Stomach (tissue), 9 donors: Measurements from ENCODE around the gene TRA2B. TPM values are rescaled to one million over a fixed set of nuclear protein-coding genes. Genes with fewer than 3 reads are reported as not detected.

Experiments used
- DNase-seq, 2 donors: peaks; one replicate each; pipeline versions ENCODE4 v3.0.0 to v3.0.0-alpha.2; 2013 to 2019
- H3K27ac ChIP-seq, 5 donors: fragments of 200-600 bp in 4 of 5; sonication (generic) in 4 of 5; one replicate each; pipeline ENCODE4 v1.5.1; 2013 to 2019; ENCODE audit warnings: mild to moderate bottlenecking in 1 of 5, moderate library complexity in 1 of 5
- H3K27me3 ChIP-seq, 3 donors: fragments of 200-600 bp; sonication (generic); one replicate each; pipeline ENCODE4 v1.5.1; 2017 to 2019; ENCODE audit warnings: mixed run types in 1 of 3
- H3K36me3 ChIP-seq, 4 donors: fragments of 200-600 bp; sonication (generic); 1 replicate in 3 of 4; 2 replicates in 1 of 4; pipeline ENCODE4 v1.5.1; 2016 to 2019
- H3K4me1 ChIP-seq, 4 donors: fragments of 200-600 bp; sonication (generic); one replicate each; pipeline ENCODE4 v1.5.1; 2016 to 2019
- H3K4me3 ChIP-seq, 4 donors: fragments of 200-600 bp; sonication (generic) in 3 of 4; one replicate each; pipeline ENCODE4 v1.5.1; 2016 to 2019; ENCODE audit warnings: mild to moderate bottlenecking in 1 of 4
- H3K9me3 ChIP-seq, 4 donors: fragments of 200-600 bp; sonication (generic); one replicate each; pipeline ENCODE4 v1.5.1; 2016 to 2019
- EP300 ChIP-seq: sonication (generic); formaldehyde crosslinking; IDR thresholded peaks from one replicate; pipeline ENCODE4 v1.6.1; 2017; ENCODE audit warnings: antibody characterized with exemption
- POLR2A ChIP-seq, 4 donors: fragments of 450-650 bp; IDR thresholded peaks; one replicate each; pipeline ENCODE4 v1.6.1; 2016; ENCODE audit warnings: antibody characterized with exemption in 4 of 4, control low read depth in 2 of 4, mild to moderate bottlenecking in 1 of 4, moderate library complexity in 1 of 4
- POLR2AphosphoS5 ChIP-seq, 3 donors: sonication (generic); formaldehyde crosslinking; IDR thresholded peaks; one replicate each; pipeline ENCODE4 v1.6.1; 2016; ENCODE audit warnings: antibody characterized with exemption in 3 of 3
- whole genome bisulfite sequencing, 5 donors: extraction: QIAGEN DNeasy Blood & Tissue Kit in 3 of 5; methylation state at CpG; one replicate each; pipeline versions ENCODE4 v1.1.5 to v1.1.7; 2013 to 2018; 5-methylcytosine and 5-hydroxymethylcytosine counted together
- intact Hi-C: fragments of 100-400 bp; cut with DNase I; formaldehyde crosslinking; loops from one replicate; pipeline ENCODE4 v1.15.1; 2023; ENCODE audit warnings: low total_unique reads
- polyA plus RNA-seq, 3 donors: library from polyadenylated mRNA; stranded (reverse); fragments of 200-250 nt; gene quantifications; one replicate each; pipeline ENCODE4 v1.2.3, GENCODE V29; 2013
- total RNA-seq, 5 donors: library from RNA; depleted of rRNA; stranded (reverse); fragments of >200 nt; gene quantifications; one replicate each; pipeline versions ENCODE4 v1.1.0 to v1.2.3, GENCODE V29; 2014 to 2016
- TF ChIP-seq, protein P1 (sequence below), 7 experiments: fragments of 450-650 bp in 4 of 7; fragments of 200-600 bp in 3 of 7; sonication (generic) in 3 of 7; IDR thresholded peaks; one replicate each; pipeline ENCODE4 v1.5.1; 2016 to 2019; ENCODE audit warnings: antibody characterized with exemption in 7 of 7, control low read depth in 2 of 7, mild to moderate bottlenecking in 1 of 7
- donor health status: healthy with polysubstance abuse.
- donor health status: Bipolar disorder and iron deficiency.
- donor health status: healthy.

TRA2B gene
- total and polyA plus RNA-seq, 8 donors, result 55.8 to 298 (median 103) TPM

DNA sequence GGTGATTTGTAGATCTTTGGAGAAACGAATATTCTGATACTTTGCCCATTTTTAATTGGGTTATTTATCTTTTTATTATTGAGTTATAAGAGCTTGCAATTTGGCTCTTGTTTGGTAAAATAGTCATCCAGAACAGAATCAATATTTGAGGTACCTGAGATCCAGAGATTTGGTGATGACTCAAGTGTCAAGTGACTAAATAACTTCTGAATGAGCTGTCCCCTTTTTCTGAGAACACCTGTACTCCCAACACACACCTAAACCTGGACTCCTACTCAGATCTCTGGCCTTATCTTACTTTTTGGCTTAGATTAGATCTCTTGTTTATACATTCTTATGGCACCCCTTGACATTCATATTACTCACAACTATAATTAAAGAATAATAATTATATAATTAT, 3.1 kb upstream of the TRA2B start:
- Histone ChIP-seq H3K4me3 (no peak overlapping the region), H3K9me3 (no peaks in the 10 kb centered on the region), H3K4me1 (peaks cover 4 to 21% (median 12%) of the 10 kb centered on the region in 4 donors), H3K27ac (peak overlapping the region in 1 of 5 donors; percentile 16), H3K36me3 (no peaks in the 10 kb centered on the region), H3K27me3 (peaks cover 0 to 1% (median 0%) of the 10 kb centered on the region in 3 donors)
- TF ChIP-seq EP300 (no peak), POLR2AphosphoS5 (IDR thresholded peaks at IDR 0.05) (no peak), POLR2A (IDR thresholded peaks at IDR 0.05) (no peak)
- TF ChIP-seq, protein P1, sequence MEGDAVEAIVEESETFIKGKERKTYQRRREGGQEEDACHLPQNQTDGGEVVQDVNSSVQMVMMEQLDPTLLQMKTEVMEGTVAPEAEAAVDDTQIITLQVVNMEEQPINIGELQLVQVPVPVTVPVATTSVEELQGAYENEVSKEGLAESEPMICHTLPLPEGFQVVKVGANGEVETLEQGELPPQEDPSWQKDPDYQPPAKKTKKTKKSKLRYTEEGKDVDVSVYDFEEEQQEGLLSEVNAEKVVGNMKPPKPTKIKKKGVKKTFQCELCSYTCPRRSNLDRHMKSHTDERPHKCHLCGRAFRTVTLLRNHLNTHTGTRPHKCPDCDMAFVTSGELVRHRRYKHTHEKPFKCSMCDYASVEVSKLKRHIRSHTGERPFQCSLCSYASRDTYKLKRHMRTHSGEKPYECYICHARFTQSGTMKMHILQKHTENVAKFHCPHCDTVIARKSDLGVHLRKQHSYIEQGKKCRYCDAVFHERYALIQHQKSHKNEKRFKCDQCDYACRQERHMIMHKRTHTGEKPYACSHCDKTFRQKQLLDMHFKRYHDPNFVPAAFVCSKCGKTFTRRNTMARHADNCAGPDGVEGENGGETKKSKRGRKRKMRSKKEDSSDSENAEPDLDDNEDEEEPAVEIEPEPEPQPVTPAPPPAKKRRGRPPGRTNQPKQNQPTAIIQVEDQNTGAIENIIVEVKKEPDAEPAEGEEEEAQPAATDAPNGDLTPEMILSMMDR (IDR thresholded peaks at IDR 0.05), result no peak
- intact Hi-C loops, result no loop called here
- DNase-seq, result no peak
- WGBS, 5 donors, result 25 to 53% (median 29%) methylated on average over 1 of the region's 1 CpG

DNA sequence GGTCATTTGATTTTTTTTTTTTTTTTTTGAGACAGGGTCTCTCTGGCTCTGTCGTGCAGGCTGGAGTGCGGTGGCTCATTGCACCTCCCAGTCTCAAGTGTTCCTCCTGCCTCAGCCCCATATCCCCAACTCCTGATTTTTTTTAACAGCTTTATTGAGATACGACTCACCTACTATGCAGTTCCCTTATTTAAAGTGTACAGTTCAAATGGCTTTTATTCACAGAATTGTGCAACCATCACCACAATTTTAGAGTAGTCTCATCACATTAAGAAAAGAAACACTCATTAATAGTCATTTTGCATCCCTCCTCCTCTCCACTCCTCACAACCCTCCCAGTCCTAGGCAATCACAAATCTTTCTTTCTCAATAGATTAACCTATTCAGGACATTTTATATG, 1.9 kb upstream of the TRA2B start:
- WGBS, 5 donors, result 81 to 91% (median 86%) methylated on average over 3 of the region's 3 CpGs
- DNase-seq, result no peak
- intact Hi-C loops, result no loop called here
- Histone ChIP-seq H3K9me3 (no peaks in the 10 kb centered on the region), H3K4me1 (peaks cover 4 to 32% (median 23%) of the 10 kb centered on the region in 4 donors), H3K4me3 (no peak overlapping the region), H3K36me3 (no peaks in the 10 kb centered on the region), H3K27me3 (no peaks in the 10 kb centered on the region), H3K27ac (no peak overlapping the region)
- TF ChIP-seq POLR2AphosphoS5 (IDR thresholded peaks at IDR 0.05) (no peak), POLR2A (IDR thresholded peaks at IDR 0.05) (no peak), EP300 (no peak)
- TF ChIP-seq, protein P1 (IDR thresholded peaks at IDR 0.05), result no peak

DNA sequence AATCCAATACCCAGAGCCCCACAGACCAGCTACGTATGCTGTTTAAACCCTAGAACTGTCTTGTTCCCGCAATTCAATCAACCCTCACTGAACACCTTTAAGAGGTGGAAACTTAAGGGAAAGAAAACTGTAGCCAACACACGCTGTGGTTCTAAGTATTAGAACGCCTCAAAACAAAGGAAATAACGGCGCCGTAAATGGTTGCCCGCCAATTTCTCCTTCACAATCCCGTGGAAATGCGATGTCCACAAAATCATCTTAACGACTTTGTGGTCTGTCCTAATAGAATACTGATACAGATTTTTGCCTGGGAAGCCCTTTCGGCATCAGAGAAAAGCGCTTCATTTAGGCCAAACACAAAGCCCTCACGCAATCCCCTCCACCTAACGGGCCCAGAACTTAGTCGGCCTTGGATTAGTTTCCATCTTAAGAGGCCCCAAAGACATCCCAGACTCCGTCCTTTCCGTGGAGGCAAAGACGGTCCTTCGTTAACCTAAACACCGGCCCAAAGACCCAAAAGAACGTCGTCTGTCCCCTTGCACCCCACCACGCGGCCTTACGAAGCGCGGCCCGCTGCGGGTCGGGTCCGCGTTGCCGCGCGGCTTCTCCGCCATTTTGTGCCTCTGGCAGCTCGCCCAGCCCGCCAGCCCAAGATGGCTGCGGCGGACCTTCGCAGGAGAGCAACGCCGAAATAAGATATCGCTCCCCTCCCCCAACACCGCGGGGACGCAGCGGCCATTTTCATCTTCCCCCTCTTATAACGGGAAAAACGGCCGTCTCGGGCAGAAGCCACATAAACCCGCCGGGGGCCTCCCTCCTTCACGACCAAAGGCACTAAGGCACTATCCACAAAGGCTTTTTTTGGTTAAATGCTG, 763 bp downstream of the TRA2B start:
- intact Hi-C loops, result no loop called here
- peak; percentile 92 to 97 for DNase-seq
- Histone ChIP-seq H3K4me3 (peak overlapping the region; percentile 68 to 96 (median 76)), H3K36me3 (no peaks in the 10 kb centered on the region), H3K4me1 (peaks cover 25 to 47% (median 38%) of the 10 kb centered on the region in 4 donors), H3K27ac (peak overlapping the region; percentile 94 to 100 (median 99)), H3K9me3 (no peaks in the 10 kb centered on the region), H3K27me3 (no peaks in the 10 kb centered on the region)
- TF ChIP-seq POLR2AphosphoS5 (IDR thresholded peaks at IDR 0.05) (peak; percentile 73 to 88 (median 83)), EP300 (no peak), POLR2A (IDR thresholded peaks at IDR 0.05) (peak in 1 of 4 donors; percentile 66)
- TF ChIP-seq, protein P1 (IDR thresholded peaks at IDR 0.05), result no peak
- 0% methylated on average over 46 to 56 of the region's 56 CpGs for WGBS, 5 donors

DNA sequence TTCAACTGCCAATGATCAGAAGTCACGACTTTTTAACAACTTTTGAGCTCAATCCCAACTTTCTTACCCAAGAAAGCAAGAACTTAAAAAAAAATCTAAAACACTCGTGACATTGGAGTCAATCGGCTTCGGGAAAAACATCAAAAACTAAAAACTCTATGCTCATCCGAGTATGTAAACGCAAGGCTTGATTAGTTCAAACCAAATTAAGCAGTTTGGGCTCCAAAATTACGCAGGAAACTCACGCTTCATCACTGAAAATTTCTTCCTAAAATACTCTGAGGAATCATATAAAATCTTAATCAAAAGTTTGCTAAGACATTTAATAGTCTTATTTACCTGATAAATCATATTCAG, 1.6 kb downstream of the TRA2B start:
- H3K27me3 ChIP-seq, result no peaks in the 10 kb centered on the region
- 0 to 2% (median 1%) methylated on average over 8 of the region's 8 CpGs for WGBS, 5 donors
- H3K9me3 ChIP-seq, result no peaks in the 10 kb centered on the region
- H3K36me3 ChIP-seq, result peaks cover 0 to under 1% (median 0%) of the 10 kb centered on the region in 4 donors
- no peak for TF ChIP-seq POLR2AphosphoS5 (IDR thresholded peaks at IDR 0.05)
- TF ChIP-seq, protein P1 (IDR thresholded peaks at IDR 0.05), result no peak
- no peak for TF ChIP-seq EP300
- TF ChIP-seq POLR2A (IDR thresholded peaks at IDR 0.05), result no peak
- DNase-seq, result no peak
- peak overlapping the region; percentile 68 to 96 (median 76) for H3K4me3 ChIP-seq
- H3K27ac ChIP-seq, result peak overlapping the region in 4 of 5 donors; percentile 99 to 100 (median 99)
- intact Hi-C loops, result no loop called here
- peaks cover 33 to 55% (median 43%) of the 10 kb centered on the region in 4 donors for H3K4me1 ChIP-seq
